CD4-positive, alpha-beta T cell (primary cell): ENCODE measurements around the gene DFFA. TPM values are rescaled to one million over a fixed set of nuclear protein-coding genes. Genes with fewer than 3 reads are reported as not detected.

Experiments used
- ATAC-seq: fragments of 200-7000 bp; cut with Tn5 transposase; one replicate; pipeline ENCODE4 v1.10.0; 2022; ENCODE audit warnings: mild to moderate bottlenecking; ENCODE audit not compliant: poor library complexity
- CTCF ChIA-PET: fragments of 350-600 bp; sonication (Branson Sonifier 250); formaldehyde crosslinking; loops from one replicate; lab custom pipeline; 2021; ENCODE audit warnings: antibody characterized with exemption, inconsistent platforms; lab: Charles Lee
- POLR2A ChIA-PET: fragments of 350-600 bp; sonication (Branson Sonifier 250); formaldehyde crosslinking; loops from one replicate; lab custom pipeline; 2021; ENCODE audit warnings: antibody characterized with exemption, inconsistent platforms; lab: Charles Lee
- DNase-seq, 14 experiments: peaks; one replicate each; pipeline ENCODE4 v3.0.0-alpha.2; 2013 to 2020; ENCODE audit warnings: mixed read lengths in 2 of 14
- H3K27ac ChIP-seq, 2 donors: one replicate each; pipeline versions ENCODE4 v1.5.1 to v1.7.0; 2013; ENCODE audit warnings: low read length in 2 of 2, low read depth in 1 of 2, mild to moderate bottlenecking in 1 of 2
- H3K27me3 ChIP-seq, 2 experiments: 1 replicate in 1 of 2; 2 replicates in 1 of 2; pipeline versions ENCODE4 v1.6.1 to v1.7.0; 2013; ENCODE audit warnings: low read length in 2 of 2, control low read depth in 1 of 2, mild to moderate bottlenecking in 1 of 2, moderate library complexity in 1 of 2; ENCODE audit not compliant: insufficient read depth in 2 of 2, control insufficient read depth in 1 of 2
- H3K36me3 ChIP-seq: one replicate; pipeline ENCODE4 v1.6.1; 2013; ENCODE audit warnings: low read length, control low read depth; ENCODE audit not compliant: insufficient read depth
- H3K4me1 ChIP-seq: one replicate; pipeline ENCODE4 v1.6.1; 2013; ENCODE audit warnings: low read length, control low read depth; ENCODE audit not compliant: insufficient read depth
- H3K4me3 ChIP-seq: one replicate; pipeline ENCODE4 v1.5.1; 2013; ENCODE audit warnings: mild to moderate bottlenecking, low read length, moderate library complexity
- H3K9me3 ChIP-seq, 2 experiments: 1 replicate in 1 of 2; 2 replicates in 1 of 2; pipeline versions ENCODE4 v1.6.1 to v1.7.0; 2013; ENCODE audit warnings: low read length in 2 of 2, mild to moderate bottlenecking in 2 of 2, control low read depth in 1 of 2, moderate library complexity in 1 of 2; ENCODE audit not compliant: control insufficient read depth in 1 of 2, insufficient read depth in 1 of 2
- H3K27ac Mint-ChIP-seq: one replicate; pipeline ENCODE4 v1.8.0; 2020; ENCODE audit warnings: mixed read lengths
- H3K27me3 Mint-ChIP-seq: one replicate; pipeline ENCODE4 v1.8.0; 2021; ENCODE audit warnings: mixed read lengths
- H3K36me3 Mint-ChIP-seq: one replicate; pipeline ENCODE4 v1.8.0; 2021; ENCODE audit warnings: low read depth, mixed read lengths
- H3K4me1 Mint-ChIP-seq: one replicate; pipeline ENCODE4 v1.8.0; 2021; ENCODE audit warnings: low read depth, mixed read lengths
- H3K4me3 Mint-ChIP-seq: one replicate; pipeline ENCODE4 v1.8.0; 2020; ENCODE audit warnings: mild to moderate bottlenecking, mixed read lengths
- H3K9me3 Mint-ChIP-seq: one replicate; pipeline ENCODE4 v1.8.0; 2020; ENCODE audit warnings: mixed read lengths
- intact Hi-C, 2 experiments: fragments of 100-400 bp; cut with DNase I in 1 of 2; cut with micrococcal nuclease in 1 of 2; formaldehyde crosslinking; loops; one replicate each; pipeline versions ENCODE4 v1.15.1 to v1.9.0; 2023 to 2025; cut with DNase I, micrococcal nuclease
- total RNA-seq, 174 experiments: library from RNA in 2 of 174; stranded (reverse) in 2 of 174; gene quantifications; one replicate each; pipeline ENCODE4 v1.2.3 and lab custom pipeline; 2021 to 2026
- TF ChIP-seq, protein P1 (sequence below): fragments of 200-600 bp; IDR thresholded peaks from one replicate; pipeline ENCODE4 v1.8.0; 2022; ENCODE audit warnings: antibody characterized with exemption, mild to moderate bottlenecking

Gene DFFA
- total RNA-seq, 2 experiments from 2014 or later = 7.4 to 9.1 TPM

DNA sequence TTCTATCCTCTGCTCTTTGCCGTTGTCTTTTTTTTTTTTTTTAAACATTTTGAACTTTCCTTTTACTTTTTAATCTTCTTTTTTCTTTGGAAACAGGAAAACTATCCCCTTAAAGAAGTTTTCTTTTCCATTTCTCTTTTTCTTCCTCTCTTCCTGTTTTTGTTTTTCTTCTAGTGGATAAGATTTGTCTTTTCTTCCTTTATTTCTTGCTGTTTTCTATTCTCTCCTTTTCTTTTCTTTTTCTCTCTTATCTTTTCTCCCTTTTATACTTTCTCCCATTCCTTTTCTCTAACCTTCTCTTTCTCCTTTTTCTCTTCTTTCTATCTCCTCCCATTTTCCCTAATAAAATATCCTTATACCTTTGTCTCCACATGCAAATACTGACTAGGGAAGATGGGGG lies 48.6 kb upstream of the DFFA start:
- TF ChIP-seq, protein P1, sequence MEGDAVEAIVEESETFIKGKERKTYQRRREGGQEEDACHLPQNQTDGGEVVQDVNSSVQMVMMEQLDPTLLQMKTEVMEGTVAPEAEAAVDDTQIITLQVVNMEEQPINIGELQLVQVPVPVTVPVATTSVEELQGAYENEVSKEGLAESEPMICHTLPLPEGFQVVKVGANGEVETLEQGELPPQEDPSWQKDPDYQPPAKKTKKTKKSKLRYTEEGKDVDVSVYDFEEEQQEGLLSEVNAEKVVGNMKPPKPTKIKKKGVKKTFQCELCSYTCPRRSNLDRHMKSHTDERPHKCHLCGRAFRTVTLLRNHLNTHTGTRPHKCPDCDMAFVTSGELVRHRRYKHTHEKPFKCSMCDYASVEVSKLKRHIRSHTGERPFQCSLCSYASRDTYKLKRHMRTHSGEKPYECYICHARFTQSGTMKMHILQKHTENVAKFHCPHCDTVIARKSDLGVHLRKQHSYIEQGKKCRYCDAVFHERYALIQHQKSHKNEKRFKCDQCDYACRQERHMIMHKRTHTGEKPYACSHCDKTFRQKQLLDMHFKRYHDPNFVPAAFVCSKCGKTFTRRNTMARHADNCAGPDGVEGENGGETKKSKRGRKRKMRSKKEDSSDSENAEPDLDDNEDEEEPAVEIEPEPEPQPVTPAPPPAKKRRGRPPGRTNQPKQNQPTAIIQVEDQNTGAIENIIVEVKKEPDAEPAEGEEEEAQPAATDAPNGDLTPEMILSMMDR = peak; percentile 24
- no peaks in the 10 kb centered on the region for H3K27me3 Mint-ChIP-seq
- Histone ChIP-seq H3K27ac (no peak overlapping the region), H3K4me1 (peaks cover 23% of the 10 kb centered on the region), H3K27me3 (no peaks in the 10 kb centered on the region), H3K4me3 (no peak overlapping the region), H3K9me3 (no peaks in the 10 kb centered on the region), H3K36me3 (peaks cover 6% of the 10 kb centered on the region)
- no peak overlapping the region for H3K27ac Mint-ChIP-seq
- H3K36me3 Mint-ChIP-seq = peaks cover 41% of the 10 kb centered on the region
- ChIA-PET POLR2A (interaction anchor here (1.2 kb wide), 1 partner anchor 10 kb away, joined by 4 read pairs; no protein-coding TSS in a partner anchor), CTCF (interaction anchor here (1.0 to 2.3 kb wide), 2 partner anchors 14 to 27 kb away, joined by 3 to 8 read pairs; no protein-coding TSS in a partner anchor)
- H3K4me1 Mint-ChIP-seq = peaks cover 50% of the 10 kb centered on the region
- no peak for DNase-seq
- no peak overlapping the region for H3K4me3 Mint-ChIP-seq
- H3K9me3 Mint-ChIP-seq = no peaks in the 10 kb centered on the region
- ATAC-seq = no peak
- intact Hi-C loops = no loop called here

DNA sequence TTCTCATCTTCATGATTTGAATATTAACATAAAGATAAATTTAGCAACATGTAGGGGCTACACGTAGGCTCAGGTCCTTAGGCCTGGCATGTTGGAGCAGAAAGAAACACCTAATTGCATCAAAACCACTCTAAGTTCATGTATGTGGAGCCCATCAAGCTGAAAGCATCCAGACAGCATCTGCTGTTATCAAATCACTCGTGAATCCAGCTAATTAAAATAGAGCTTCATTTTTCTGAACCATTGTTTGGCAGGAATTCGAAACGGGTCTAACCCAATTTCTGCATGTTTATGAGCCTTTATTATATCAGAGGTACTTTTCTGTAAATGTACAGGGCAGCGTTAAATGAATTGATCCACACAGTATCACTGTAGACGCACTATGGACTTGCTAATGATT lies 48.2 kb upstream of the DFFA start:
- peaks cover 41% of the 10 kb centered on the region for H3K36me3 Mint-ChIP-seq
- ATAC-seq (no peak), DNase-seq (no peak)
- peaks cover 55% of the 10 kb centered on the region for H3K4me1 Mint-ChIP-seq
- Histone ChIP-seq H3K4me3 (no peak overlapping the region), H3K4me1 (peaks cover 27% of the 10 kb centered on the region), H3K9me3 (no peaks in the 10 kb centered on the region), H3K27ac (no peak overlapping the region), H3K27me3 (no peaks in the 10 kb centered on the region), H3K36me3 (peaks cover 6% of the 10 kb centered on the region)
- no peaks in the 10 kb centered on the region for H3K27me3 Mint-ChIP-seq
- ChIA-PET POLR2A (interaction anchor here (1.2 kb wide), 1 partner anchor 10 kb away, joined by 4 read pairs; no protein-coding TSS in a partner anchor), CTCF (interaction anchor here (1.0 to 2.3 kb wide), 3 partner anchors 14 to 26 kb away, joined by 3 to 8 read pairs (median 4); no protein-coding TSS in a partner anchor)
- H3K4me3 Mint-ChIP-seq = no peak overlapping the region
- H3K9me3 Mint-ChIP-seq = no peaks in the 10 kb centered on the region
- H3K27ac Mint-ChIP-seq = no peak overlapping the region
- intact Hi-C loops = no loop called here
- TF ChIP-seq, protein P1 = no peak

DNA sequence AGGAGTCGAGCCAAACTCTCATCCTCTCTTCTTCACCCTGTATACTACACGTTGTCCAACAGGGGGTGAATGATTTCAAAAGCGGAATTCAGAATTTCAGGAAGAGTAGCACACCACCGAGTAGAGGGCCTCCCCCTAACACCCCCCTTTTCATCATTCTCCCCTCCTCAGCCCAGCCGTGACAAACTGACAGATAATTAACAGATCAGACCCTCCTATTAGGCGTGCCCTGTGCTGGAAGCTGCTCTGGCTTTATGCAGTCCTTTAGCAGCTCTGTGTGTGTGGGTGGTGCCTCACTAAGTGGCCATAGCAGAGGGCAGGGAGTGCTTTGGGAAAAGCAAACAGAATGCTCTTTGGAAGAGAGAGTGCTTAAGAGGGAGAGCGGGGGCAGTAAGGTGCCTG lies 46.7 kb upstream of the DFFA start:
- Histone ChIP-seq H3K27me3 (no peaks in the 10 kb centered on the region), H3K36me3 (peaks cover 6% of the 10 kb centered on the region), H3K4me3 (no peak overlapping the region), H3K9me3 (no peaks in the 10 kb centered on the region), H3K4me1 (peaks cover 38% of the 10 kb centered on the region), H3K27ac (no peak overlapping the region)
- Mint-ChIP-seq H3K27ac (no peak overlapping the region), H3K9me3 (no peaks in the 10 kb centered on the region), H3K36me3 (peaks cover 39% of the 10 kb centered on the region), H3K4me3 (no peak overlapping the region), H3K4me1 (peaks cover 67% of the 10 kb centered on the region), H3K27me3 (no peaks in the 10 kb centered on the region)
- intact Hi-C loops = loop anchor here in 1 of 2 experiments (10.0 kb wide), 1 partner anchor 116 kb away; no protein-coding TSS in a partner anchor
- ChIA-PET POLR2A (no interaction called here), CTCF (no interaction called here)
- TF ChIP-seq, protein P1 = no peak
- ATAC-seq = no peak
- no peak for DNase-seq
